GM12874 (cell line): Measurements from ENCODE around the gene MRPL27.

Experiments
- CTCF ChIP-seq: IDR thresholded peaks from 2 replicates; pipeline ENCODE4 v1.5.1; 2011; ENCODE audit warnings: low read depth, mild to moderate bottlenecking, control low read depth, low read length, moderate library complexity; ENCODE audit not compliant: insufficient read depth

Gene MRPL27

GRCh38 chr17:50350733-50351132 lies 22.3 kb downstream of the MRPL27 start:
- TF ChIP-seq CTCF = no peak

- no peak for TF ChIP-seq CTCF
These were observed 23.8 kb downstream of the MRPL27 start for GRCh38 chr17:50349243-50349600.

- no peak for TF ChIP-seq CTCF
These were observed 24.3 kb downstream of the MRPL27 start for GRCh38 chr17:50348522-50349242.

GRCh38 chr17:50347894-50348291 lies 25.1 kb downstream of the MRPL27 start:
- no peak for TF ChIP-seq CTCF

- no peak for TF ChIP-seq CTCF
These were observed 25.7 kb downstream of the MRPL27 start for GRCh38 chr17:50347117-50347893.

GRCh38 chr17:50346313-50347116 lies 26.5 kb downstream of the MRPL27 start:
- TF ChIP-seq CTCF = no peak
